ENCODE results near the gene NUP42.

NUP42 gene, protein sequence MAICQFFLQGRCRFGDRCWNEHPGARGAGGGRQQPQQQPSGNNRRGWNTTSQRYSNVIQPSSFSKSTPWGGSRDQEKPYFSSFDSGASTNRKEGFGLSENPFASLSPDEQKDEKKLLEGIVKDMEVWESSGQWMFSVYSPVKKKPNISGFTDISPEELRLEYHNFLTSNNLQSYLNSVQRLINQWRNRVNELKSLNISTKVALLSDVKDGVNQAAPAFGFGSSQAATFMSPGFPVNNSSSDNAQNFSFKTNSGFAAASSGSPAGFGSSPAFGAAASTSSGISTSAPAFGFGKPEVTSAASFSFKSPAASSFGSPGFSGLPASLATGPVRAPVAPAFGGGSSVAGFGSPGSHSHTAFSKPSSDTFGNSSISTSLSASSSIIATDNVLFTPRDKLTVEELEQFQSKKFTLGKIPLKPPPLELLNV

DNA sequence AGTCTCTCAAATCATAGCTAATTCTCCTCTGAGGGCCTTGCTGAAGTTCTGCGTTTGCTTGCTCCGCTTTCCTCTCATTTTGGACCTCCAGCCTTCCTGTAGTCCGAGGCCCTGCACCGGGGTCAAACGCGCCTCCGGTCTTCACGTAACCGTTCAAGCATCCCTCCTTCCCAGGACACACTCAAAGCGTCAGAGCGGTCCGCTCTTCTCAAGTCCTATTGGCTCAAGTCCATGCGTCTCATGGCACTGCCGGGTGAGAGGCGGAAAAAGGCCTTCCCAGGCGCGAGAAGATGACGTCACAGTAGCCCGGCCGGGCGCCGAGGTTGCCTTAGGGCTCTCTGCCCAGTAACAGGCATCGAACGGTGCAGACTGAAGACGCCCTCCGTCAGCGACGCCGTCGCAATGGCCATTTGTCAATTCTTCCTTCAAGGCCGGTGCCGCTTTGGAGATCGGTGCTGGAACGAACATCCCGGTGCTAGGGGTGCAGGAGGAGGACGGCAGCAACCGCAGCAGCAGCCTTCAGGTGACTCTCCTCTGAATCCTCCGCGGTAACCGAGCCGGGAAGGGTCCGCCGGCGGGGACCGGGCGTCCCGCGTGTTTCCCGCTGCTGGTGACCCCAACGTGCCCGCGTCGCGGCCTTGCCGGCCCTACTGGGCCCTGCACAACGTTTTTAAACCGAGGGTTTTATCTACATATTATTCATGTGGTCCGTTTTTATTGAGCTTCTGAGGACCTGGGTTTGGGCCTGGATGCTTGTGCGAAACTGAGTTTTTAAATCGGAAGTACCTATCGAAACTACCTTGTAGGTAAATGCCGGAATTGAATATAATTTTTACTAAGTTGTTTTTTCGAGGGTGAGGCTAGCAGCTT is at the start of gene NUP42:
TSS of gene NUP42 (plus strand) at position 365 of the 870 bp plus-strand sequence. CDS start at position 403, 38 bp downstream.
- peak within 1 kb of the TSS; percentile 97 for H3K4me3 ChIP-seq (ENCODE audit: low read length)
- DNase-seq (ENCODE audit: low read depth): peak; percentile 99
- TF ChIP-seq, protein P1, sequence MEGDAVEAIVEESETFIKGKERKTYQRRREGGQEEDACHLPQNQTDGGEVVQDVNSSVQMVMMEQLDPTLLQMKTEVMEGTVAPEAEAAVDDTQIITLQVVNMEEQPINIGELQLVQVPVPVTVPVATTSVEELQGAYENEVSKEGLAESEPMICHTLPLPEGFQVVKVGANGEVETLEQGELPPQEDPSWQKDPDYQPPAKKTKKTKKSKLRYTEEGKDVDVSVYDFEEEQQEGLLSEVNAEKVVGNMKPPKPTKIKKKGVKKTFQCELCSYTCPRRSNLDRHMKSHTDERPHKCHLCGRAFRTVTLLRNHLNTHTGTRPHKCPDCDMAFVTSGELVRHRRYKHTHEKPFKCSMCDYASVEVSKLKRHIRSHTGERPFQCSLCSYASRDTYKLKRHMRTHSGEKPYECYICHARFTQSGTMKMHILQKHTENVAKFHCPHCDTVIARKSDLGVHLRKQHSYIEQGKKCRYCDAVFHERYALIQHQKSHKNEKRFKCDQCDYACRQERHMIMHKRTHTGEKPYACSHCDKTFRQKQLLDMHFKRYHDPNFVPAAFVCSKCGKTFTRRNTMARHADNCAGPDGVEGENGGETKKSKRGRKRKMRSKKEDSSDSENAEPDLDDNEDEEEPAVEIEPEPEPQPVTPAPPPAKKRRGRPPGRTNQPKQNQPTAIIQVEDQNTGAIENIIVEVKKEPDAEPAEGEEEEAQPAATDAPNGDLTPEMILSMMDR (conservative IDR thresholded peaks at IDR 0.05; ENCODE audit: low read length): no peak

DNA sequence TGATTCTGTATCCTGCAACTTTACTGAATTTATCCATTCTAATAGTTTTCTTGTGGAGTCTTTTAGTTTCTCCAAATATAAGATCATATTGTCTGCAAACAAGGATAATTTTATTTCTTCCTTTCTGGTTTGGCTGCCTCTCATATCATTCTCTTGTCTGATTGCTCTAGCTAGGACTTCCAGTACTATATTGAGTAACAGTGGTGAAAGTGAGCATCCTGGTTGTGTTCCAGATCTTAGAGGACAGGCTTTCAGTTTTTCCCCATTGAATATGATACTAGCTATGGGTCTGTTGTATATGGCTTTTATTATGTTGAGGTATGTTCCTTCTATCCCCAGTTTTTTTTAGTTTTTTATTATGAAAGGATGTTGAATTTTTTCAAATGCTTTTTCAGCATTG is 48.1 kb upstream of the NUP42 start:
- TF ChIP-seq, protein P1 (conservative IDR thresholded peaks at IDR 0.05; ENCODE audit: low read length): no peak
- DNase-seq (ENCODE audit: low read depth): no peak

DNA sequence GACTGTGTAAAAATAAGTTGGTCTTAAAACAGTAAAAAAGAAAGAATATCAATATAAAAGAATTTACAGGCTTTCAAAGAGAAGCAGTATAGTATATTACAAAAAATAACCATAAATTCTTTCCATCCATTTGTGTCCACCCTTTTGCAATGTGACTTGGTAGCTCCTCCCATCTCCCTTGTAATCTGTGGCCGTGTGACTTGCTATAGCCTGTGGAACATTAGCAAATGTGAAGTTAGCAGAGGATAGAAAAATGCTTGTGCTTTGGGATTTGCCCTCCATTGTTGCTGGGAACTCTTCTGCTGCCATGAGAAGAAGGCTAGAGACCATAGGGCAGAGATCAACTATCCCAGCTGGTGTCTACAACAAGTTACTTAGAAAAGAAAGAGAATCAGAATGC is 46.1 kb upstream of the NUP42 start:
- no peak for DNase-seq (ENCODE audit: low read depth)
- H3K4me3 ChIP-seq (ENCODE audit: low read length): no peak overlapping the region
- TF ChIP-seq, protein P1 (conservative IDR thresholded peaks at IDR 0.05; ENCODE audit: low read length): no peak

More for the DNA sequence above, 48.1 kb upstream of the NUP42 start:
- H3K4me3 ChIP-seq (ENCODE audit: low read length): no peak overlapping the region

DNA sequence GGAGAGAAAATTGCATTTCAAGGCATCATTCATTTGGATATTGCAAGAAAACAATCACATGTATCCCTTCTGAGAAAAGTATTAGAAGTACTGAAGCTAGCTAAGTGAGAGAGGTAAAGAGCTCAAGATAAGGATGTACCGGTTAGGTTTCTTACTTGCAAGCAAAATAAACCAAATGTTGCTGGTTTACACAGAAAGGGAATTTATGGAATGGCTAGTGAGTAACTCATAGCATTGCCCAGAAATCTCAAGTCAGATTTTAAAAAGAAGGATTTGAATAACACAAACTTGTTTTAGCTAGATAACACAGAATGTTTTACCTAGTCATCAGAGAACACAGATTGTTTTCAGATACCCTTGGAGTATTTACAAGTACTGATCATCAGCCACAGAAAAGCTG is 45.6 kb upstream of the NUP42 start:
- TF ChIP-seq, protein P1 (conservative IDR thresholded peaks at IDR 0.05; ENCODE audit: low read length): no peak
- no peak for DNase-seq (ENCODE audit: low read depth)
- H3K4me3 ChIP-seq (ENCODE audit: low read length): no peak overlapping the region

DNA sequence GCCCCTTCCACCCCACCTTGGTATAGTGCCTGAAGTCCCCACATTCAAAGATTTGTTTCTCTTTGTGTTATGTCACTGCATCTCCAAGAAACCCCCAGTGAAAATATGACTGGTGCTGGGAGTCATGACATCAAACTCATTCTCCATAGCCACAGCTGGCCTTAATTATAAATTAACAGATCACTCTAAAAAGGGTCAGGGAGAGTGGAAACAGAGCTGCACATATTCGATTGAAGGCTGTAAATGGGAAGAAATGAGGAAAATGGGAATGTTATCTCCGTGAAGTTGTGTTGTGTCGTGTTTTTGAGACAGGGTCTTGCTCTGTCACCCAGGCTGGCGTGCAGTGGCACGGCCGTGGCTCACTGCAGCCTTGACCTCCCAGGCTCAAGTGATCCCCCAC is 24.2 kb upstream of the NUP42 start:
- no peak overlapping the region for H3K4me3 ChIP-seq (ENCODE audit: low read length)
- DNase-seq (ENCODE audit: low read depth): no peak
- TF ChIP-seq, protein P1 (conservative IDR thresholded peaks at IDR 0.05; ENCODE audit: low read length): no peak

DNA sequence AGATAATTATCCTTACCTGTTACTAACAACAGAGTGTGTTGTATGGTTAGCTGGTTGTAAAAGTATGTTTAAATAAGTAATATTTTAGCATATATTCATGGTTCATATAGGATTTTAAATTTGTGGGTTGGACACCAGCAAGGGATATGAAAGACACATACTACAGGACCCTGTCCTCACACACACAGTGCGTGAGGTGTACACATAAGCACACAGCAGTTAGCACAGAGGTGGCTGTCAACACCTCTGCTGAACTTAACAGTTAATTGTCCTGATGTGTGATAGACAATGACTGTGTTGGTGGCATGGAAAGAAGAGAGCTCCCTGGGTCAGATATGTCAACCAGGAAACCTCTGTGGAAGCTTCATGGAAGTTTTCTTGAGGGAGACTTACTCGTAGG is 23.3 kb upstream of the NUP42 start:
- DNase-seq (ENCODE audit: low read depth): no peak
- no peak overlapping the region for H3K4me3 ChIP-seq (ENCODE audit: low read length)
- TF ChIP-seq, protein P1 (conservative IDR thresholded peaks at IDR 0.05; ENCODE audit: low read length): no peak

Data from AG10803 (cell line).